ENCODE data around the gene LHFPL6. TPM values are rescaled to one million over a fixed set of nuclear protein-coding genes. Genes with fewer than 3 reads are reported as not detected.

Gene LHFPL6
- total RNA-seq, 1 donor from 2014 or later: 4.8 TPM

DNA sequence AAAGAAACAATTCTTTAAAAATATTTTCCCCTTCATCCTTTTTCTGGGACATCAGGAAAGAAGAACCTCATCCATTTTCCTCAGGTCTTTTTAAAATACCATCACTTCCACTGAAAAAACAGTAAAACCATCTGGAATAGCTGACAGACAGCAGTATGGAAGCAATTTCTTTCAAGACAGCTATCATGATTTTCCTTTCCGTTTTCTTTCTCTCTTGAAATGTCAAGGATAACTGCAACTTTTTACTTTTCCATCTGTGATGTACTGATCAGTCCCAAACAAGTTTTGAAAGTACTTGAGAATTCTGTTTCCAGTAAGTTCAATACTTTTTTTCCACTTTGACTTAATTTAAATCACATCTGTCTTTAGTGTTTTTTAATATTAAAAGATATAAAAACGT lies 211.2 kb downstream of the LHFPL6 start:
- intact Hi-C loops (cut with micrococcal nuclease): no loop called here
- Mint-ChIP-seq H3K27ac (no peak overlapping the region), H3K4me1 (ENCODE audit: low read depth) (no peaks in the 10 kb centered on the region), H3K27me3 (ENCODE audit: insufficient read depth) (peaks cover 2% of the 10 kb centered on the region), H3K9me3 (no peaks in the 10 kb centered on the region), H3K36me3 (ENCODE audit: low read depth) (no peaks in the 10 kb centered on the region), H3K4me3 (no peak overlapping the region)
- DNase-seq (ENCODE audit: low spot score): no peak

DNA sequence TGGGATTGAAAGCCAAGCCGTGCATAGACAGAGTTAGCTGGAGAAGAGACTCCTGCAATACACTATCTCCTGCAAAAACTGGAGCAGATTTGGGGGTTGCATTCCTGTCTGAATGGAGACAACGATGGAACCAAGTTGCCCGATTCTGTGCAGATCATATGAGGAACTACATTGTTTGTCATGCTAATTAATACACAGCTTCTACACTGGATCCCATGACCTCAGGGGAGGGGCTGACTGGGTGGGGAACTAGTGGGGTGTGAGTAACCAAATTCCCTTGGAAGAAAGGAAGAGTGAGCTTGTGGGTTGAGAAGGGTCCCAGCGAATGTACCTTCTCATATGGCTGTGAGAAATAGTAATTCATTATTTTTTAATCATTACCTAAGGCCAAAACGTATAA lies 214.0 kb downstream of the LHFPL6 start:
- H3K4me1 Mint-ChIP-seq (ENCODE audit: low read depth): no peaks in the 10 kb centered on the region
- no peak for DNase-seq (ENCODE audit: low spot score)
- no peak overlapping the region for H3K27ac Mint-ChIP-seq
- no peaks in the 10 kb centered on the region for H3K36me3 Mint-ChIP-seq (ENCODE audit: low read depth)
- no peak overlapping the region for H3K4me3 Mint-ChIP-seq
- peaks cover 2% of the 10 kb centered on the region for H3K27me3 Mint-ChIP-seq (ENCODE audit: insufficient read depth)
- H3K9me3 Mint-ChIP-seq: no peaks in the 10 kb centered on the region
- intact Hi-C loops (cut with micrococcal nuclease): no loop called here

DNA sequence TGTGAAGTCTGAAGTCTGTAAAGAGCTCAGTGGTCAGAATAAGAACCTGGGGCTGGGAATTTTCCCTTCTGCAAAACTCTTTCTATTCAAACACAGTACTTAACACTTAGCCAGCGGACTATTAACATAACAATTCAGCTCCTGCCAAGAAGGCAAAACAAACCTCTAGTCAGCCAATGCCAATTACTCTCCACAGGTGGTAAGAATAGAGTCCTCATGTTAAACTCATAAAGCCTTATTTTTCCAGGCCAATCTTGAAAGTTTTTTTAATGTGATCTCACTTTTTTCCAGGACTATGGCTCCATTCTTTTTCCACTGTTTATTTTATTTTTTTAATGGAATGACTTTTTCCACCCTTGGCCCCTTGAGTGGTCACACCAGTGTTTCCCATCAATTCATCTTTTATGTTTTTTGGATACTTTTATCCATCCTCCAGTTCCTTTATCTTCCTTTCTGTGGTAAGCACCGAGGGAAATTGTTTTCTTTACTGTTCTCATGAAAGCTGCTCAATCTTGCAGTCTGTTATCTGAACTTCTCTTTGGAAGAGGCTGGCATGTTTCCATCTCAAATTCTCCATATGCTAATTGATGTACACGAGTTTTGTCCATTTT lies 217.3 kb downstream of the LHFPL6 start:
- no peak for DNase-seq (ENCODE audit: low spot score)
- no peak overlapping the region for H3K27ac Mint-ChIP-seq
- H3K36me3 Mint-ChIP-seq (ENCODE audit: low read depth): no peaks in the 10 kb centered on the region
- H3K4me3 Mint-ChIP-seq: no peak overlapping the region
- H3K4me1 Mint-ChIP-seq (ENCODE audit: low read depth): no peaks in the 10 kb centered on the region
- no peaks in the 10 kb centered on the region for H3K9me3 Mint-ChIP-seq
- H3K27me3 Mint-ChIP-seq (ENCODE audit: insufficient read depth): peaks cover 2% of the 10 kb centered on the region
- intact Hi-C loops (cut with micrococcal nuclease): no loop called here

DNA sequence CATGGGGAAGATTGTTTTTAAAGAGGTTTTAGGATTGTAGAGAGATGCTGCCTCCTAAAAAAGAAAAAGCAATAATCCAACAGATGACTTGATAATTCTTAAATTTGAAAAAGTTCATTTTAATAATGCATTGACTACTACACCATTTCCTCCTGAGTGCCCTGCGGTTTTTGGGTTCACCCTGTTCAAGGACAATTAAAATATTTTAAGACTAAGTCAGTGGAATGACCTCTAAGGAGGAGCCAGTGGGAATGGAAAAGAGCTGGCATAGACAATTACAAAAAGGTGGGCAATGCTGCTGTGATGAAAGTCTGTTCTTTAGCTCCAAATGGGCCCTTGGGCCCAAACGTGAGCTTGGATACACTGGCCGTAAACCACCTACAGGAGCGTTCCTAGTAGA lies 217.8 kb downstream of the LHFPL6 start:
- Mint-ChIP-seq H3K4me1 (ENCODE audit: low read depth) (no peaks in the 10 kb centered on the region), H3K27ac (no peak overlapping the region)

DNA sequence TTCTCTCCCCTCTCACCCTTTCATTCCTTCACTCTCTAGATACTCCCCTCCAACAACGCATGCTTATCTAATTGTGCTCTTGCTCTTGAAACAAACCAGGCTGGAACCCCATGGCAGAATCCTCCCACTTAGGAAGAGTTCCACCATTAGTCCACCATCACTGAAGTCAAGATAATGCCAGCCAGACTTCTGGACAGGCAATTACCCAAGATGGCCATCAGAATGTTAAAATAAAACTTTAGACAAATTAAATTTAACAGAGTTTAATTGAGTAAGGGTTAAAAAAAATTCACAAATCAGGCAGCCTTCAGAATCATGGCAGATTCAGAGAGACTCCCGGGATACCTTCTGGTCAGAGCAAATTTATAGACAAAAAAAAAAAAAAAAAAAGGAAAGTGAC lies 221.5 kb downstream of the LHFPL6 start:
- Mint-ChIP-seq H3K27me3 (ENCODE audit: insufficient read depth) (no peaks in the 10 kb centered on the region), H3K36me3 (ENCODE audit: low read depth) (no peaks in the 10 kb centered on the region), H3K4me1 (ENCODE audit: low read depth) (no peaks in the 10 kb centered on the region), H3K9me3 (no peaks in the 10 kb centered on the region), H3K4me3 (no peak overlapping the region), H3K27ac (no peak overlapping the region)
- no peak for DNase-seq (ENCODE audit: low spot score)
- intact Hi-C loops (cut with micrococcal nuclease): no loop called here

More for the DNA sequence above, 217.8 kb downstream of the LHFPL6 start:
- Mint-ChIP-seq H3K36me3 (ENCODE audit: low read depth) (no peaks in the 10 kb centered on the region), H3K4me3 (no peak overlapping the region), H3K27me3 (ENCODE audit: insufficient read depth) (peaks cover 2% of the 10 kb centered on the region), H3K9me3 (no peaks in the 10 kb centered on the region)
- DNase-seq (ENCODE audit: low spot score): no peak
- intact Hi-C loops (cut with micrococcal nuclease): no loop called here

DNA sequence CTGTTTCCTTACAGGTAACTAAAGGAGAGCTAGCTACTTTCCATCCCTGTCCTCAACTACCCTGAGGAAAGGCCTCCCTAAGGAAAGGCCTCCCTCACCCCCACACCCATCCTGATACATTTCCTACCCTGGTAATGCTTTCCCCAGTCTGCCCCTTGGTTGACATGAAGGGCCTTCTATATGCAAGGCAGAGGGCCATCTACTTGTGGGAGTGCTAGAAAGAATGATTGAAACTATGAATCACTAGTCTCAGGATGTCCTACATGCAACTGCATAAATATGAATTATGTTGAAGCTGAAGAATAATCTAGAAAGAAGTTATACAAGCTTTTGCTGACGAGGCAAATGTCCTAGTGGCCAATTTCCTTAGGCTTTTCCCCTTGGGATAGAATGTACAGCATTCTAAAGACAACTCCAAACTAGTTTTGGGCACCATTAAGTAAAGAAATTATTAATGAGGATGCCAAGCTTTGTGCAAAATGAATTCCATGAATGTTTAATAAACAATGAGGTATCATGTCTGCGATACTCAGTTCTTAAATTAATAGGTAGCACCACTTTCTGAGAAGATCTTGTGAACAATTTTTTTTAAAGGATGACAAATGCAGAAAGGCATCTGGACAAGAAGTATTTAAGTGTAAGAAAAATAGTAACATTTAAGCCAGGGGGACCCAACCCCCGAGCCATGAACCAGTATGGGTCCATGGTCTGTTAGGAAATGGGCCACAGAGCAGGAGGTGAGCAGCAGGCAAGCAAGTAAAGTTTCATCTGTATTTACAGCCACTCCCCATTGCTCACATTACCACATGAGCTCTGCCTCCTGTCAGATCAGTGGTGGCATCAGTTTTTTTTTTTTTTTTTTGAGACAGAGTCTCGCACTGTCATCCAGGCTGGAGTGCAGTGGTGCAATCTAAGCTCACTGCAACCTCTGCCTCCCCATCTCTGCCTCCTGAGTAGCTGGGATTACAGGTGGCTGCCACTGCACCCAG lies 223.0 kb downstream of the LHFPL6 start:
- DNase-seq (ENCODE audit: low spot score): no peak
- Mint-ChIP-seq H3K27me3 (ENCODE audit: insufficient read depth) (no peaks in the 10 kb centered on the region), H3K9me3 (no peaks in the 10 kb centered on the region), H3K36me3 (ENCODE audit: low read depth) (no peaks in the 10 kb centered on the region), H3K4me1 (ENCODE audit: low read depth) (no peaks in the 10 kb centered on the region), H3K27ac (no peak overlapping the region), H3K4me3 (no peak overlapping the region)
- intact Hi-C loops (cut with micrococcal nuclease): no loop called here

DNA sequence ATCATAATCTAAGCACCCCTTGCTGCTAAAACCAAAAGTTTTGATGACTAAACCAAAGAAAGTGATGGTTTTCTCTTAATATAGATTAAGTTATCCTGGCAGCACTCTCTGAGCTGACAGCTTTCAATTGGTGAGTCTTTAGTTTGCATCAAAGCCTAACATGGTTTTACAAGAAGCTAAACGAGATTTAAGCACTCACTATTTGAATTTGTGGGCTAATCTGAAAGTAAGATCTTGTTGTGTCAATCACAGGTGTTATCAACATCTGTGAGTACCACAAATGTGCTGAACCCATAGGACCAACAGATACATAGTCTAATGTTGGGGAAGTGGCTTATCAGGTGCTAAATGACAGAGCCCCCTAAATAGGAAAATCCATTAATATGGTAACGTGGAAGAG lies 223.9 kb downstream of the LHFPL6 start:
- no peaks in the 10 kb centered on the region for H3K36me3 Mint-ChIP-seq (ENCODE audit: low read depth)
- intact Hi-C loops (cut with micrococcal nuclease): no loop called here
- H3K4me3 Mint-ChIP-seq: no peak overlapping the region

DNA sequence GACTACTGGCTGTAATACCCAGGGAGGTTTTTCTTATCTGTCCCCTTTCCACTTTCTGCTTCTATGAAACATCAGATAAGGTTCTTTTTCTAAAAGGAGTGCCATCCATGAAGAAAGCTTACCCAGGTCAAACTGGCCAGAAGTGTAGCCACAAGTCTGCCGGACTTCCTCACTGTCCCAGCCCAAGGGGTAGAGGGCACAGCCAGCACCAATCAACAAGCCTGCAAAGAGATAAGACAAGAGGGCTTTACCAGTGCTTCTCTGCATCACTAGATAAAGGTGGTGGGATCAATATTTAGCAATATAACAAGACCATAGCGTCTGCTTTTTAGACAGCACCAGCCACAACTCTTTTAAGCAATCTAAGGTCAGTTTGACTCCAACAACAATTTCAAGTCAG lies 224.7 kb downstream of the LHFPL6 start:
- no peaks in the 10 kb centered on the region for H3K4me1 Mint-ChIP-seq (ENCODE audit: low read depth)
- H3K36me3 Mint-ChIP-seq (ENCODE audit: low read depth): no peaks in the 10 kb centered on the region
- intact Hi-C loops (cut with micrococcal nuclease): no loop called here
- H3K27ac Mint-ChIP-seq: no peak overlapping the region
- DNase-seq (ENCODE audit: low spot score): no peak
- H3K4me3 Mint-ChIP-seq: no peak overlapping the region
- no peaks in the 10 kb centered on the region for H3K9me3 Mint-ChIP-seq
- H3K27me3 Mint-ChIP-seq (ENCODE audit: insufficient read depth): no peaks in the 10 kb centered on the region

More for the DNA sequence above, 223.9 kb downstream of the LHFPL6 start:
- no peaks in the 10 kb centered on the region for H3K27me3 Mint-ChIP-seq (ENCODE audit: insufficient read depth)
- no peak overlapping the region for H3K27ac Mint-ChIP-seq
- H3K9me3 Mint-ChIP-seq: no peaks in the 10 kb centered on the region
- DNase-seq (ENCODE audit: low spot score): no peak
- H3K4me1 Mint-ChIP-seq (ENCODE audit: low read depth): no peaks in the 10 kb centered on the region

DNA sequence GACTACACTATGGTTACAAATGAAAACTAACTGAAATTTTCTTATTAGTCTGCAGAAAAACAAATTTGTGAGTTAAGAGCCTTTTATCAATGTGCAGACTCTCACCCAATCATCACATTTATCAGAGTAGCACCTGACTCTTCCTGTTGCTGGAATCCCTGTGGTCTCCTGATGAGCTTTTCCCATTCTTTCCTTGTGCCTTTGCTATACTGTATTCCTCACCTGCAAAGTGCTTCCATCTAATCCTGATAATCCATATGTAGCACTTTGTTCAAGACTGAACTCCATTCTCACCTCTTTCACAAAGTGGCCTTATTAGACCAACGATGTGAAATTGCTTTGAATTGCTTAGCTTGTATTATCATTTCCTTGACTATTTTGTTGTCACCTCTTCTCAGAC lies 225.3 kb downstream of the LHFPL6 start:
- no peak overlapping the region for H3K27ac Mint-ChIP-seq
- H3K9me3 Mint-ChIP-seq: no peaks in the 10 kb centered on the region
- H3K36me3 Mint-ChIP-seq (ENCODE audit: low read depth): no peaks in the 10 kb centered on the region
- DNase-seq (ENCODE audit: low spot score): no peak
- intact Hi-C loops (cut with micrococcal nuclease): no loop called here
- H3K27me3 Mint-ChIP-seq (ENCODE audit: insufficient read depth): no peaks in the 10 kb centered on the region
- no peaks in the 10 kb centered on the region for H3K4me1 Mint-ChIP-seq (ENCODE audit: low read depth)
- H3K4me3 Mint-ChIP-seq: no peak overlapping the region

DNA sequence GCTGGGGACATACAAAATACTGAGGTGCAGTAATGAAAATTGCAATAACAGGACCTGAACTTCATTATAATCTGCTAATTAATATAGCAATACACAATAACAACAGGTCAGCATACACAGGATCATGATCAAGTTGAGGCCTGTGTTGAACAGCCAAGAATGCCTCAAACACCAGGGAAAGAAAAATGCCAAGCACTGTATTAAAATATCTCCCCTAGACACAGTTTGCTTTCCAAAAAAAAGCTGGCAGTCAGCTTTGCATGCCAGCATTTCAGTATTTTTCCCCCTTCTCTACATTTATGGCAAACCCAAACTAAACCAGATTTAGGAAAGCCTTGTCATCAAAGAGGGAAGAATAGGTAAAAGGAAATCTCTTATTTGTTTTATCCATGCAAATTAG lies 226.9 kb downstream of the LHFPL6 start:
- Mint-ChIP-seq H3K4me3 (no peak overlapping the region), H3K36me3 (ENCODE audit: low read depth) (no peaks in the 10 kb centered on the region), H3K4me1 (ENCODE audit: low read depth) (no peaks in the 10 kb centered on the region), H3K27ac (no peak overlapping the region), H3K9me3 (no peaks in the 10 kb centered on the region), H3K27me3 (ENCODE audit: insufficient read depth) (no peaks in the 10 kb centered on the region)
- DNase-seq (ENCODE audit: low spot score): no peak
- intact Hi-C loops (cut with micrococcal nuclease): no loop called here

DNA sequence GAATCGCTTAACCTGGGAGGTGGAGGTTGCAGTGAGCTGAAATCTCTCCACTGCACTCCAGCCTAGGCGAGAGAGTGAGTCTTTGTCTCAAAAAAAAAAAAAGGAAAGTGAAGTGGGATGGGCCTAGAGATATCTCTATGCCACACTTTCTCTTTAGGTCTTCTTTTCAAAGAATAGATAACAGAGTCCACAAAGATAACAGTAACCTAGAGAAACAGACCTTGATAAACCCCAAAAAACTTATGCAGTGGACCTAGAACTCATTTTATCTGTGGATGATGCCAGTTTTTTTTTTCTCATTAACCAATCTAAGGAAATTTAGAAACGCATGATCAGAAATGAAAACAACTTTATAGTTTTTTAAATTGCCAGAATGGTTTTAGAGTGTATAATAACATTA lies 227.4 kb downstream of the LHFPL6 start:
- Mint-ChIP-seq H3K4me3 (no peak overlapping the region), H3K9me3 (no peaks in the 10 kb centered on the region), H3K27ac (no peak overlapping the region), H3K4me1 (ENCODE audit: low read depth) (no peaks in the 10 kb centered on the region), H3K36me3 (ENCODE audit: low read depth) (no peaks in the 10 kb centered on the region), H3K27me3 (ENCODE audit: insufficient read depth) (no peaks in the 10 kb centered on the region)
- DNase-seq (ENCODE audit: low spot score): no peak
- intact Hi-C loops (cut with micrococcal nuclease): no loop called here

DNA sequence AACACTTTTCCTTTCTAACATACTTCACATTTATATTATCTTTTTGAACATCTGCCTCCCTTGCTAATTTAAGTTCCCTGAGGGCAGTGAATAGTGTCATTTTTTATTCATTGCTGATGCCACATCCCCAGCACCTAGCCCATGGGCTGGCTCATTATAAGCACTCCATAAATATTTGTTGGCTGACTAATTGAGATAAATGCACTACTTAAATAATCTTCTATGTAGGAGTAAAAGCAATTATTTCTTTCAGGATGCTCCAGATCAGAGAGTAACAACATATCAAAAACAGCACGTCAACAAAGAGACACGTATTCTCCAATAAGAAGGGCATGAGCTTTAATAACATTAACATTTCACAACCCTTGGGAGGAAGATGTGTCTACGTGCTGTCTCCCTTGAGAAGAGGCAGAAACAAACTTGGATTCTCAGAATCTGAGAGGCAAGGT lies 228.2 kb downstream of the LHFPL6 start:
- H3K4me1 Mint-ChIP-seq (ENCODE audit: low read depth): no peaks in the 10 kb centered on the region
- no peaks in the 10 kb centered on the region for H3K27me3 Mint-ChIP-seq (ENCODE audit: insufficient read depth)
- H3K27ac Mint-ChIP-seq: no peak overlapping the region
- DNase-seq (ENCODE audit: low spot score): no peak
- H3K36me3 Mint-ChIP-seq (ENCODE audit: low read depth): no peaks in the 10 kb centered on the region
- H3K4me3 Mint-ChIP-seq: no peak overlapping the region
- H3K9me3 Mint-ChIP-seq: no peaks in the 10 kb centered on the region
- intact Hi-C loops (cut with micrococcal nuclease): no loop called here

DNA sequence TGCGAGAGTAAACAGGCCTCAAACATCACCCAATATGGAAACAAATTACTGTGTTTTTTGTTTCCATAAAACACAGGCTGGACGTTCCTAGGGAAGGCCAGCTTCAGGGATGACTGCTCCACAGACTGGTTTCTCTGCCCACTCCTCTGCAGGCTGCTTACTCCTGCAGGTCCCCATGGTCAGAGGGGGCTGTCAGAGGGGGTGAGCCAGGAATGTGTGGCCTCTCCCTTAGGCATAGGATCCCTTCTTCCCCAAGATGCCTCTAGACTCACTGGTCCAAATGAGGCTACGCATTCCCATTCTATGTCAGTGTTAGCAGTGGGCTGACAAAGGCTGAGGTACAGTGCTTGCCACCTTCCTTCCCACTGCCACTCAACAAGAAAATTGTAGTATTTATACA lies 229.8 kb downstream of the LHFPL6 start:
- no peaks in the 10 kb centered on the region for H3K9me3 Mint-ChIP-seq
- H3K27ac Mint-ChIP-seq: no peak overlapping the region
- DNase-seq (ENCODE audit: low spot score): no peak
- intact Hi-C loops (cut with micrococcal nuclease): no loop called here
- H3K4me1 Mint-ChIP-seq (ENCODE audit: low read depth): no peaks in the 10 kb centered on the region
- H3K4me3 Mint-ChIP-seq: no peak overlapping the region
- H3K36me3 Mint-ChIP-seq (ENCODE audit: low read depth): no peaks in the 10 kb centered on the region
- H3K27me3 Mint-ChIP-seq (ENCODE audit: insufficient read depth): no peaks in the 10 kb centered on the region
